ENCODE results near the gene ELFN2. TPM values are rescaled to one million over a fixed set of nuclear protein-coding genes. Genes with fewer than 3 reads are reported as not detected.

The ELFN2 gene
- polyA plus RNA-seq, 2 of the 4 experiments (the other 2 are of a cell fraction) = 0.94 to 8.1 TPM

GRCh38 chr22:37355174-37355573 lies 72.1 kb downstream of the ELFN2 start (continued):
- TF ChIP-seq ELK1 (IDR thresholded peaks at IDR 0.05; ENCODE audit: low read depth, low read length) = no peak
- no peak for TF ChIP-seq ZNF302 (CRISPR knock-in tag; IDR thresholded peaks at IDR 0.05)
- no peak for TF ChIP-seq RARB (CRISPR knock-in tag; IDR thresholded peaks at IDR 0.05)

- ChIA-PET CTCF (no interaction called here), POLR2A (no interaction called here)
- TF ChIP-seq SMC3 (IDR thresholded peaks at IDR 0.05) = no peak
- H3K27ac ChIP-seq = no peak overlapping the region
- H3K4me1 ChIP-seq = no peaks in the 10 kb centered on the region
- no peak for DNase-seq (ENCODE audit: low read depth in 1 of 2, low spot score in 1 of 2)
- H3K4me2 ChIP-seq = no peak overlapping the region
- FAIRE-seq = no peak
- H3K9me3 ChIP-seq = no peaks in the 10 kb centered on the region
- no peak for ATAC-seq
- no peak overlapping the region for H3K4me3 ChIP-seq
- WGBS (ENCODE audit: missing lambda C conversion rate) = 78% methylated on average over 5 of the region's 5 CpGs
These were observed 72.6 kb downstream of the ELFN2 start for GRCh38 chr22:37354670-37355069.

- CTCF ChIA-PET = no interaction called here
- no peak for TF ChIP-seq FOSL2 (IDR thresholded peaks at IDR 0.05)
- no peak for TF ChIP-seq FOSL2 (CRISPR knock-in tag; IDR thresholded peaks at IDR 0.05)
- TF ChIP-seq CHD2 (IDR thresholded peaks at IDR 0.05; ENCODE audit: low read length, partially characterized antibody) = no peak
- no peak for TF ChIP-seq NFE2L2 (conservative IDR thresholded peaks at IDR 0.05; ENCODE audit: low read length)
- TF ChIP-seq EHMT2 (IDR thresholded peaks at IDR 0.05; ENCODE audit: low read depth) = no peak
- no peak for TF ChIP-seq PBX3 (IDR thresholded peaks at IDR 0.05)
- TF ChIP-seq HDAC2 (IDR thresholded peaks at IDR 0.05) = no peak
- no peak for TF ChIP-seq MAX (IDR thresholded peaks at IDR 0.05)
- TF ChIP-seq ZNF302 (CRISPR knock-in tag; IDR thresholded peaks at IDR 0.05) = no peak
- no peak for TF ChIP-seq TP53 (CRISPR knock-in tag; IDR thresholded peaks at IDR 0.05)
- no peak for TF ChIP-seq HOXA7 (CRISPR knock-in tag; IDR thresholded peaks at IDR 0.05)
- TF ChIP-seq GATA3 (IDR thresholded peaks at IDR 0.05; ENCODE audit: borderline replicate concordance) = no peak
- TF ChIP-seq HEYL (CRISPR knock-in tag; IDR thresholded peaks at IDR 0.05) = no peak
- TF ChIP-seq ZSCAN20 (CRISPR knock-in tag; IDR thresholded peaks at IDR 0.05) = no peak
- TF ChIP-seq ZFP36 (IDR thresholded peaks at IDR 0.05; ENCODE audit: borderline replicate concordance, partially characterized antibody) = no peak
- TF ChIP-seq CBX2 (IDR thresholded peaks at IDR 0.05; ENCODE audit: borderline replicate concordance, low read depth) = no peak
- no peak for TF ChIP-seq POLR2AphosphoS2 (conservative IDR thresholded peaks at IDR 0.05; ENCODE audit: low read length)
- DNase-seq (ENCODE audit: low read depth in 1 of 2, low spot score in 1 of 2) (no peak), FAIRE-seq (no peak), ATAC-seq (no peak)
- no peak overlapping the region for H3K4me3 ChIP-seq
- no peaks in the 10 kb centered on the region for H3K9me3 ChIP-seq
- H3K4me2 ChIP-seq = no peak overlapping the region
- no peaks in the 10 kb centered on the region for H3K4me1 ChIP-seq
- WGBS (ENCODE audit: missing lambda C conversion rate) = 70% methylated on average over 4 of the region's 4 CpGs
- H3K27ac ChIP-seq = no peak overlapping the region
- POLR2A ChIA-PET = no interaction called here
These were observed 73.0 kb downstream of the ELFN2 start for GRCh38 chr22:37354261-37354660.

GRCh38 chr22:37353839-37354238 lies 73.4 kb downstream of the ELFN2 start:
- ATAC-seq (no peak), FAIRE-seq (no peak), DNase-seq (ENCODE audit: low read depth in 1 of 2, low spot score in 1 of 2) (no peak)
- ChIA-PET POLR2A (no interaction called here), CTCF (no interaction called here)
- 73% methylated on average over 16 of the region's 16 CpGs for WGBS (ENCODE audit: missing lambda C conversion rate)
- Histone ChIP-seq H3K4me2 (no peak overlapping the region), H3K4me3 (no peak overlapping the region), H3K9me3 (no peaks in the 10 kb centered on the region), H3K4me1 (no peaks in the 10 kb centered on the region), H3K27ac (no peak overlapping the region)
- TF ChIP-seq PHF8 (IDR thresholded peaks at IDR 0.05; ENCODE audit: borderline replicate concordance, low read depth) (no peak), REST (IDR thresholded peaks at IDR 0.05) (no peak), ESRRA (IDR thresholded peaks at IDR 0.05; ENCODE audit: borderline replicate concordance, low read length) (no peak), RNF2 (IDR thresholded peaks at IDR 0.05; ENCODE audit: borderline replicate concordance, low read depth) (no peak), SMC3 (IDR thresholded peaks at IDR 0.05) (no peak), PBX3 (IDR thresholded peaks at IDR 0.05) (no peak), SREBF2 (IDR thresholded peaks at IDR 0.05) (no peak), ZSCAN20 (CRISPR knock-in tag; IDR thresholded peaks at IDR 0.05) (no peak)

Measured in A549 (cell line).